ENCODE results near the gene CELF1. TPM values are rescaled to one million over a fixed set of nuclear protein-coding genes. Genes with fewer than 3 reads are reported as not detected.

Gene CELF1
- total and polyA plus RNA-seq, 2 of the 13 experiments (the other 11 are each of a cell fraction or from before 2014, with no cell fraction given): 69.0 to 80.1 TPM

DNA sequence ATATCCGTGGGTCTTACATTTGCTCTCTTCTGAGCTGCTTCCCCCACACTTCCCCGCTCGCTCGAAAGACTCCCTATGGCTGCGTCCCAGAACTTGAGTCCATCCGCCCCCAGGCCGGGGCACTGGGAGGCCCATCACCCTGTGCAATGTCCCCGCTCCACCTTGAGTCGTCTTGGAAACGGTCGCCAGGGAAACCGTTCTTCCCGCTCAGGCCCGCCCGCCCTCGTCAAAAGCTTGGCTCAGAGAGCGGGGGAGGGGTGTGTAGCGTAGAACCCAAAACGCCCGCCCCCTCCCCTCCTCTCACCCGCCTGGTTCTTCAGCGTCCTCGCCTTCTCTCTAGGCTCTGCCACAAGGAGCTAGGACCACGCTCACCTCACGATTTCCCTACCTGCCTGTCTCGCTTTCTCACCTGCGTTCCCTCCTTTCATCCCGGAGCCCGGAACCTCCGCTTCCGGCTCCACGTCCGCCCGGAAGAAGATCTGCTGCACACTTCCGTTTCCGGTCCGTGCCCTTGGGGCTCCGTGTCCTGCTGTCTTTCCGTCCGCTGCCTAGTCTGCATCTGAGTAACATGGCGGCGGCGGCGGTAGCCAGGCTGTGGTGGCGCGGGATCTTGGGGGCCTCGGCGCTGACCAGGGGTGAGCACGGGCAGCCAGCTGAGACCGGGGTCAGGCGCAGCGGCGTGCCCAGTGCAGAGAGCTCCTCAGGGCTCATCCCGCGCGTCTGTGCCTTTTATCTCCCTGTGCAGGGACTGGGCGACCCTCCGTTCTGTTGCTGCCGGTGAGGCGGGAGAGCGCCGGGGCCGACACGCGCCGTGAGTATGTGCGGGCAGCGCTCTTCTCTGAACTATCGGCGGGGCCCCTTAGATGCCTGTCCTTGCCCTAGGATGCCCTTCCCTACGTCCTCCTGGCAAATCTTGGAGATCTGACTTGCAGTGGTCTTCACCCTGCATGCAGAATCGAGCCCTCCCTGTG, 25.9 kb upstream of the CELF1 start, which contains the start of the genes KBTBD4 and NDUFS3 (continued):
- TF ChIP-seq, protein P1, sequence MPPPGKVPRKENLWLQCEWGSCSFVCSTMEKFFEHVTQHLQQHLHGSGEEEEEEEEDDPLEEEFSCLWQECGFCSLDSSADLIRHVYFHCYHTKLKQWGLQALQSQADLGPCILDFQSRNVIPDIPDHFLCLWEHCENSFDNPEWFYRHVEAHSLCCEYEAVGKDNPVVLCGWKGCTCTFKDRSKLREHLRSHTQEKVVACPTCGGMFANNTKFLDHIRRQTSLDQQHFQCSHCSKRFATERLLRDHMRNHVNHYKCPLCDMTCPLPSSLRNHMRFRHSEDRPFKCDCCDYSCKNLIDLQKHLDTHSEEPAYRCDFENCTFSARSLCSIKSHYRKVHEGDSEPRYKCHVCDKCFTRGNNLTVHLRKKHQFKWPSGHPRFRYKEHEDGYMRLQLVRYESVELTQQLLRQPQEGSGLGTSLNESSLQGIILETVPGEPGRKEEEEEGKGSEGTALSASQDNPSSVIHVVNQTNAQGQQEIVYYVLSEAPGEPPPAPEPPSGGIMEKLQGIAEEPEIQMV (CRISPR knock-in tag; IDR thresholded peaks at IDR 0.05; ENCODE audit: low read depth): peak; percentile 96
- TF ChIP-seq HDAC6 (IDR thresholded peaks at IDR 0.05; ENCODE audit: low read depth, low read length): no peak
- TF ChIP-seq, protein P2, sequence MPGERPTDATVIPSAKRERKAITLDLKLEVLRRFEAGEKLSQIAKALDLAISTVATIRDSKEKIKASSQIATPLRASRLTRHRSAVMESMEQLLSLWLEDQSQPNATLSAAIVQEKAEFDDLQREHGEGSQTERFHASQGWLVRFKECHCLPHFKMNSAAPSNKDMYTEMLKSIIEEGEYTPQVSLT (CRISPR knock-in tag; IDR thresholded peaks at IDR 0.05; ENCODE audit: borderline replicate concordance, low read depth): 0 out of 2 replicates have a peak, but pooled peaks have one; percentile 61
- peak; percentile 94; the same call in 1 of the 2 replicates for TF ChIP-seq ZNF607 (CRISPR knock-in tag; IDR thresholded peaks at IDR 0.05; ENCODE audit: borderline replicate concordance)
- no peak; the same call in 1 of the 2 replicates for TF ChIP-seq ZNF558 (CRISPR knock-in tag; IDR thresholded peaks at IDR 0.05; ENCODE audit: borderline replicate concordance)
- TF ChIP-seq SNAPC5 (CRISPR knock-in tag; IDR thresholded peaks at IDR 0.05; ENCODE audit: borderline replicate concordance): peak; percentile 94
- TF ChIP-seq XBP1 (CRISPR knock-in tag; IDR thresholded peaks at IDR 0.05): no peak
- TF ChIP-seq ZNF724P (CRISPR knock-in tag; IDR thresholded peaks at IDR 0.05; ENCODE audit: borderline replicate concordance): no peak; the same call in 1 of the 2 replicates
- no peak for TF ChIP-seq ZSCAN12 (CRISPR knock-in tag; IDR thresholded peaks at IDR 0.05)
- peak; percentile 100 for TF ChIP-seq KDM5A (IDR thresholded peaks at IDR 0.05; ENCODE audit: borderline replicate concordance, low read length)
- no peak; the same call in 1 of the 2 replicates for TF ChIP-seq ZNF383 (CRISPR knock-in tag; IDR thresholded peaks at IDR 0.05; ENCODE audit: borderline replicate concordance)
- TF ChIP-seq, protein P3, sequence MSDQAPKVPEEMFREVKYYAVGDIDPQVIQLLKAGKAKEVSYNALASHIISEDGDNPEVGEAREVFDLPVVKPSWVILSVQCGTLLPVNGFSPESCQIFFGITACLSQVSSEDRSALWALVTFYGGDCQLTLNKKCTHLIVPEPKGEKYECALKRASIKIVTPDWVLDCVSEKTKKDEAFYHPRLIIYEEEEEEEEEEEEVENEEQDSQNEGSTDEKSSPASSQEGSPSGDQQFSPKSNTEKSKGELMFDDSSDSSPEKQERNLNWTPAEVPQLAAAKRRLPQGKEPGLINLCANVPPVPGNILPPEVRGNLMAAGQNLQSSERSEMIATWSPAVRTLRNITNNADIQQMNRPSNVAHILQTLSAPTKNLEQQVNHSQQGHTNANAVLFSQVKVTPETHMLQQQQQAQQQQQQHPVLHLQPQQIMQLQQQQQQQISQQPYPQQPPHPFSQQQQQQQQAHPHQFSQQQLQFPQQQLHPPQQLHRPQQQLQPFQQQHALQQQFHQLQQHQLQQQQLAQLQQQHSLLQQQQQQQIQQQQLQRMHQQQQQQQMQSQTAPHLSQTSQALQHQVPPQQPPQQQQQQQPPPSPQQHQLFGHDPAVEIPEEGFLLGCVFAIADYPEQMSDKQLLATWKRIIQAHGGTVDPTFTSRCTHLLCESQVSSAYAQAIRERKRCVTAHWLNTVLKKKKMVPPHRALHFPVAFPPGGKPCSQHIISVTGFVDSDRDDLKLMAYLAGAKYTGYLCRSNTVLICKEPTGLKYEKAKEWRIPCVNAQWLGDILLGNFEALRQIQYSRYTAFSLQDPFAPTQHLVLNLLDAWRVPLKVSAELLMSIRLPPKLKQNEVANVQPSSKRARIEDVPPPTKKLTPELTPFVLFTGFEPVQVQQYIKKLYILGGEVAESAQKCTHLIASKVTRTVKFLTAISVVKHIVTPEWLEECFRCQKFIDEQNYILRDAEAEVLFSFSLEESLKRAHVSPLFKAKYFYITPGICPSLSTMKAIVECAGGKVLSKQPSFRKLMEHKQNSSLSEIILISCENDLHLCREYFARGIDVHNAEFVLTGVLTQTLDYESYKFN (CRISPR knock-in tag; conservative IDR thresholded peaks at IDR 0.05): peak; percentile 66
- peak; percentile 61 for TF ChIP-seq HMGXB3 (CRISPR knock-in tag; IDR thresholded peaks at IDR 0.05; ENCODE audit: borderline replicate concordance)
- TF ChIP-seq ZNF790 (CRISPR knock-in tag; IDR thresholded peaks at IDR 0.05; ENCODE audit: borderline replicate concordance): peak; percentile 82; the same call in 1 of the 2 replicates
- TF ChIP-seq NKX3-1 (CRISPR knock-in tag; IDR thresholded peaks at IDR 0.05): peak; percentile 41; the same call in 1 of the 2 replicates
- TF ChIP-seq U2AF1 (optimal IDR thresholded peaks at IDR 0.05; ENCODE audit: low read depth, low read length): peak; percentile 99
- peak; percentile 93; the same call in 1 of the 2 replicates for TF ChIP-seq RARG (CRISPR knock-in tag; IDR thresholded peaks at IDR 0.05; ENCODE audit: low read depth)
